NCI-H82 treated with DMSO at 0.1 percent for 48 hours (cell line): ENCODE data around the gene SUGCT.
"Not testable (repeated sequence)": the region's sequence is repeated elsewhere in the genome, so short reads cannot be mapped to it uniquely, and the experiment has no call there.

Experiments
- DNase-seq: peaks from one replicate; lab custom pipeline; 2025; ENCODE audit not compliant: unreplicated experiment; lab: John Stamatoyannopoulos, UW

SUGCT gene

DNA sequence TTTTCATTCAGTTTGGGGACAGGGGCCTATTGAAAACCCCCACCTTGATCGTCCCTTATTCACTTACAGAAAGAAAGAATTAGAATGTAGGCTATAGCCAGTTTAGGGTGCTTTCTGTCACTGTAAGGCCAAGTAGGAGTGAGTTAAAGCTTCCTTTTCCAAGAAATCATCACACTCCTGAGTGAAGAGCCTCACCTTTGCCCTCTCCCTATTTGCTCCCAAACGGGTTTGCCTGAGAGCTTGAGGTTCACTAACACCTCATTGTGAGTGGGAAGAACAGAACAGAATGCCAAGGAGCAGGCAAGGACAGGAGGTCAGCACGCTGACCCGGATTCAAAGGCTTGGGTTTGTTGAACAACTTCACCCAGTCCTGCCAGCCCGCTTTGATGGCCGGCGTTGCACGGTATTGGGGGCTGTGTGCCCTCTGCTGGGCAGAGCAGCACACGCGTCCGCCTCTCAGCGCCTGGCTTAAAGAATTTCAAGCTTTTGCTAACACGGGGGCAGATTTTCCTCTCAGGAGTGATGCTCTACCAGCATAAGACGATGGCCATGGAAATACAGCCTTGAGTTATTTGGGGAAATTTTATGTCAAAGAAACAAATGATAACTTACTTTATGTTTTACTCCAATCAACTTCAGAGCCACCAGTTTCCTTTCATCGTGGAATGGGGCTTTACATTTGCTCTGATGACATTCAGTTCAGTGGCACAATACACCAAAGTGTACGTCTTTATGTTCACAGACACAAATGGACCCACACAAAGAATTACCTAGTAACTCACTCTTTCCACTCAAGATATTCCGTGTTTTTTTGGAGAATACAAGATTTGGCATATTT lies 470.0 kb downstream of the SUGCT start:
- no peak for DNase-seq

GRCh38 chr7:40608321-40609075 lies 473.7 kb downstream of the SUGCT start:
- DNase-seq = peak; percentile 30

GRCh38 chr7:40610461-40610860 lies 475.7 kb downstream of the SUGCT start:
- no peak for DNase-seq

DNA sequence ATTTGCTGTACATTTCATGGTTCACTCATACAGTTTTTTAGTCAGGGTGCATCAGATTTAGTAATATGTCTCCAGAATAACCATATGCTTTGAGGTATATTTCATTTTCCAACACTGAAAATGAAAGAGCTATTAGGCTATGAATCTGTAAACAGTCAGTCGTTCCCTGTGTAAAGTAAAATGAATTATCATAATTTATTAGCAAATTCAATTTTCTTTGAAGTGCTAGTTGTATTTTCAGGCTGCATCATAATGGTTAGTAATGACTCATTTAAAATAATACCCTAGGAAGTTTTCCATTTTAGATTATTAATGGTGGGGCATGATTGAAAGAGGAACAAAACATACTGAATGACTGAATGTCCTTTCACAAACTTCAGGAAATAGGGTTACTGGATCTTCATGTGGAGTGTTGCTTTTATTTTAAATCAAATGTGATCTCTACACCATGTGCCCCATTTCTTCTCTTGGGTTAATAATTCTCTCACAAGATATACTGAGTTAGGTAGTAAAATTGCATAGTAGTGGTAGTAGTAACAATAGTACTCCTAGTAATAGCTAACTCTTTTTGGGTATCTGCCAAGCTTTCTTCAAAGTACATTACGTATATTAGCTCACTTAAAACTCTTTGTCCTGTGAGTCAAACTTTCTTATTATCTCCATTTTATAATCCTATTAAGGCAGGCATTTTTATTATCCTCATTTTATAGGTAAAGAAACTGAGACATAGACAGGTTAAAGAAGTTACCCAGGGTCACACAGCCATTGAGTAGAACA lies 476.5 kb downstream of the SUGCT start:
- DNase-seq = no peak

DNA sequence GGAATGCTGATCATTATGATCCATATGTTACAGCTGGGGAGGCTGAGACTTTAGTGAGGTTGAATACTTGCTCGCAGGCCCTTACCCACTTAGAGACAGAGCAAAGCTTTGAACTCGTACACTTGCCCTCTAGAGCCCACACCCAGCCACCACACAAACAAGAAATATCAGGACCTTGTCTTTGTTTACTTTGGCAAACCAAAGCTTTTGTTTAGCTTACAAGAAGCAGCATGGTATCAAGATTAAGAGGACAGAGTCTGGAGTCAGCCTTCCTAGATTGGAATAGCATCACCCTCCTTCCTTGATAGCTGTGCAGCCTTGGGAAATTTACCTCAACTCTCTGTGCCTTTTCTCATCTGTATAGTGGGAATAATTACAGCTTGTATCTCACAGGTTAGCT lies 477.5 kb downstream of the SUGCT start:
- DNase-seq = no peak

DNA sequence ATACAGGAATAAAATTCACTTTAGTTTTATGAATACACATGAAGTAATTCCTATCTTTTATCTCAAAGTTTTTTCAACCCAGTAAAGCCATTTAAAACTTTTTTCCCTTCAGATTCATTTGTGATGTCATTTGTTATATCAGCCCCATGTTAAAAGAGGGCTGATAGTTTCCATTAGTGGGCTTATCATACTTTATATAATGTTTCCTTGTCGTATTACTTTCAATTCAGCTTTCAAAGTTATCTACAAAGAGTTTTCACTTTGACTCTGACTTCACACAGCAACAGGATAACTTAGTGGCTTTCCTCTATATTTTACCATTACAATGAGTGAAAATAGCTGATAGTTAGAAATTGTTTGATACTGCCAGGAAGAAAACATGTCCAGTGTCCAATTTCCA lies 484.8 kb downstream of the SUGCT start:
- no peak for DNase-seq

DNA sequence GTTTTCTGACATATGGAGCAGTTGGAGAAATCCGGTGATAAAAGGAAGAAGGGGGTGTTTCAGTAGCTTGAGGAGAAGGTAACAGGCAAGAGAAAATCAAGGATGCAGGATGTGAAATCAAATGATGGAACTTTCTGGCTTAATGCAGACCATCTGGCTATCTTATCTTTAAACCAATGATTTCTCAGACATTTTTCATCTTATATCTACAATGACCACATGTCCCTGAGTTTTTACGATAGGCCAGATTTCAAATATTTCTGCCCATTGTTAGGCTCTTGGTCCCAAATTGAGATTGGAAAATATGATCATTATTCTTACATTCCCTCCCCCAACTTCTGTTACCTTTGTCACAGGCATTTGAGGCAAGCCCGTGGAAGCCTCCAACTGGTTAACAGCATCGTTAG lies 486.8 kb downstream of the SUGCT start:
- peak; percentile 13 for DNase-seq

DNA sequence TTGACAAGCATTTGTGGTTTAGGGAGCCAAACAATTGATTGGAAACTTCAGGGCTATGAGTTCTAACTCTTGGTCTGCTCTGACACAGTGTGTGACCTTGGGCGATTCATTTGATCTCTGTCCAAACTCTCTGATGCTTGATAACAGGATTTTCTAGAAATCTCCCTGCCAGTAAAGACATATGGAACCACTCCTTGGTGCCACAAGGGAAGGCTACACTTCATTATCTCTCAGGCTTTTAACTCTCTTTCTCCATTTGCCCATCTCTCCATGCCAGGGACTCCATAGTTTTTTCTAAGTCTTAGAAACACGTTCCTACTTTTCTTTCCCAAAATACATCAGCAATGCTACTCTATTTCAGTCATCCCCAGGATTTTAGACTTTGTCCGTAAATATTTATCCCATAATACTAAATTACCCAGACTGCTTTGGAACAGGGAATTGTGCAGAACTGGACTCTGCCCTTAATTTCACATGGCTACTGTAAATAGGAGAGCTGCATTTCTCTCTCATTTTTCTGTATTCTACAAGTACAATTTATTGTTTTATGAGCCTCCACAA lies 488.2 kb downstream of the SUGCT start:
- DNase-seq = peak; percentile 58

- DNase-seq = peak; percentile 59
Observed at GRCh38 chr7:40623863-40624262, 489.1 kb downstream of the SUGCT start.

- DNase-seq = not testable (repeated sequence)
Observed at GRCh38 chr7:40627361-40627760, 492.6 kb downstream of the SUGCT start.

GRCh38 chr7:40629891-40630290 lies 495.1 kb downstream of the SUGCT start:
- DNase-seq = no peak

- DNase-seq = no peak
Observed at GRCh38 chr7:40634118-40634517, 499.3 kb downstream of the SUGCT start.

DNA sequence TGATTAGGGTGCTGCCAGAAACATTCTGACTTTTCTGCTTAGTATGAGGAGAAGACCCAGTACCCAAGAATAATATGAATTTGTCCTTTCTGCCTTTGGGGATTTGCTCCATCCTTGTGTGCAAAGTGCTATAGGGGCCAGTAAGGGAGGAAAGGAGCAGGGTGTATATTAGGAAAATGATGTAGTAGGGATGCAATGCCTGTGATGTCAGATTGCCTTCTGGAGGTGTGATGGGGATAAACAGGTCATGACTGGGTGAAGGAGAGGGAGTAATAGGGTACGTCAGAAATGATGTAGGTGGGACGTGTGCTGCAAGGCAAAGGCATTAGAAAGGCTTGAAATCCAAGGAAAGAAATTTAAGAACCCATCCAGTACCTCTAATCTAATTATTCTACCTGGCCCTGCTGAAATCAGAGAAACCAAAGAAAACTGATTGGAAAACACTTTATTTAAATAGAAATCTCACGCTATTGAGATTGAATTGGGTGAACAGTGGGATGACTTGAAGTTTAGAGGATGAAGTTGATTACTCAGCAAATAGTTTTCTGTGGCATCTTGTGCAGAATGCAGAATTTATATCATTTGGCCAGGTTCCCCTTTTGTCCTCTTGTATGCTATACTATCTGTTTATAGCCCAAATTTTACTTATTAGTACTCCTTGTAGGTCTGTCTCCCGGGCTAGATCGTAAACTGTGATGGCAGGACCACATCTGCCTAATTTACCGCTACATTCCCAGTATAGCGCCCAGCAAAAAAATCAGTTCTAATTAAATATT lies 503.9 kb downstream of the SUGCT start:
- DNase-seq = no peak

DNA sequence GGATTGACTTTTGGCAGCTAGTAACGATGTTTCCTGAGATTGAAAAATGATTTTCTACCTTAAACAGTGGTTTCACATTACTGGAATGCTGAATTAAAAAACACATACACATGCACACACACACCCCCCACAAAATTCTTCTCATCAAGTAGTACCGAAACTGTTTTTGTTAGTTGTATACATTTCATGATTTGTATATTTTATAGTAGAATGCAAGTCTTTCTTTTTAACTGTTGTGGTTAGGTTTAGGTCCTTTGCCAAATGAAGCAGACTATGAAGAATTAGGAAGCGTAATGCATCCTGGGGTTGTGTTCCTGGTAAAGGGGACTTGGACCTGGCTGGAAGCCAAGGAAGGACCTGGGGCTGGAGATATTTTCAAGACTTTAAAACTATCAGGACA lies 505.8 kb downstream of the SUGCT start:
- no peak for DNase-seq

DNA sequence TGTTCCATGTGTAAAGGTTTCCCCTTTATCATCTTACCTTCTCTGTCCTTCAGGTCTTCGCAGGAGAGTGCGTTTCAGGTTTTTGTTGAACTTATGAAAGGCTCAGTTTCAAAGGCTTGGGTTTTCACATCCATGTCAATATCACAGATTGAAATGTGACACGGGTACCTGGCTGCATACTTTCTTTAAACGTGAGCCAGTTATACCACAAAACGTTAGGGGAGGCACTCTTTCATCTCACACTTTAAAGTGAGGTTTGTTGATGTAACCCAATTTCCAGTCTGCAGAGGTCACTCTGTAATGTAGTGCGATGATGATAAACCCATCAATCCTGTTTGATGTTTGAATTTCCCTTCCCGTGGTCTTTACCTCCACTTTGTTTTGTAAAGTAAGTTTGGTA lies 506.9 kb downstream of the SUGCT start:
- DNase-seq = no peak

- DNase-seq = no peak
Observed at GRCh38 chr7:40643664-40644063, 508.9 kb downstream of the SUGCT start.

- peak; percentile 61 for DNase-seq
Observed at GRCh38 chr7:40644454-40645188, 509.8 kb downstream of the SUGCT start.

DNA sequence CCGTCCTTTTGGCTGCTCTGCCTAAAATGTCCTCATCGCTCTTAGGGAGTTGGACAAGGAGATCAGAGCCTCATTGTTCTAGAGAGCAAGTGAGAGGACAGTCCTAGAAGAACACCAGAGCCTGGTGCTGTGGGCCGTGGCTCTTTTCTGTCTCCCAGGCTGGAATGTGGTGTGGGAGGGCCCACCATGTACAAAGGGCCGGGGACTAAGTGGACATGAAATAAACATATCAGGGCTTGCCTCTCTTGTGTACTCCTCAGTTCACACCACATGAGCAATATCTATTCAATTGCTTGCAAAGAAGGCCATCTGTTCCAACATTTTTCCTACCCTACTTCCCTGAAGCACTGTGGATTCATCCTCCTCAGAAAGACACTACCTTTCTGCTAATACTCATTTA lies 510.4 kb downstream of the SUGCT start:
- no peak for DNase-seq

DNA sequence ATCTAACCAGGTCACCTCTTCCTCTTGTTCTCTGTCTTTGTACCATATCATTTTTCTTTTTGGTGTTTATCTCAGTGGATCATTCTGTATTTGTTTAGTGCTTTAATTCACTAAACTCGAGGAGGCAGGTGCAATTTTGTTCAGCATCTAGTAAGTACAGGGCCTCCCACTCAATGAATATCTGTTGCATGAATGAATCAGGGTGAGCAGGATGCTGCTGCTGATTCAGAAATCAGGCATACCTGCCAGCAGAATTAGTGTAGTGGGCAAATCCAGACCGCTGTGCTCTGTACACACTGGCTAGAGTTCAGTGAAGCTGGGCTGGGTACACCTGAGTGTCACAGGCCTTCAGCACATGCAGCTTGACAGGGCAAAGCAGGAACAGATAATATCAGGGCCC lies 511.9 kb downstream of the SUGCT start:
- no peak for DNase-seq

- no peak for DNase-seq
Observed at GRCh38 chr7:40647719-40648118, 512.9 kb downstream of the SUGCT start.
